Measurements from ENCODE around the gene AGPAT3. TPM values are rescaled to one million over a fixed set of nuclear protein-coding genes. Genes with fewer than 3 reads are reported as not detected.

Gene AGPAT3
- total RNA-seq, 1 donor from 2014 or later, result 39.1 TPM

DNA sequence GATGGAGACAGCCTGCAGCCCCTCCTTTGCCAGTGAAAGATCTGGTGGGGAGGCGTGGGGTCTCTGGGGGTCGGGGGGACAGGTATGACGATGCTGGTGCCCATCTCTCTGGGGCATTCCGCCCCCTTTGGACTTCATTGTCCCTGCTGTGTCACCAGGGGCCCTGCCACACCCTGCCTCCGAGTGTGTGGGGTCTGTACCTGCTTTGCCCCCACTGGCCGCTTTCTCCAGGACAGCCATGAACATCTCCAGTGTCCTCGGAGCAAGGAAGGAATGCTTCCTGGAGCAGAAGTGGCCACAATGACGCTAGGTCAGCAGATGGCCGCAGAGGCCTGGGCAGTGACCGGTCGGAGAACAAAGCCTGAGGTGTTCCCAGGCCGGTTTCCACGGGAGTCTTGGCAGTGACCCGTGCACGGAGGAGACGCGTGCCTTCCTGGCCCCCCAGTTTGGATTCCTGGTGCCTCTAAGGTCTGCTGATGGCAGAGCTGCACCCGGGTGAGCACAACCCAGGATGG is 128.5 kb downstream of the AGPAT3 start:
- no peak for TF ChIP-seq CTCF (conservative IDR thresholded peaks at IDR 0.05; ENCODE audit: low read depth, low read length)
- H3K4me3 ChIP-seq (ENCODE audit: low read depth, low read length), result no peak overlapping the region
- no peak for DNase-seq (ENCODE audit: low read depth)

- DNase-seq (ENCODE audit: low read depth), result no peak
- no peak for TF ChIP-seq CTCF (conservative IDR thresholded peaks at IDR 0.05; ENCODE audit: low read depth, low read length)
- no peak overlapping the region for H3K4me3 ChIP-seq (ENCODE audit: low read depth, low read length)
Measured at GRCh38 chr21:43994085-43994484, 129.1 kb downstream of the AGPAT3 start.

DNA sequence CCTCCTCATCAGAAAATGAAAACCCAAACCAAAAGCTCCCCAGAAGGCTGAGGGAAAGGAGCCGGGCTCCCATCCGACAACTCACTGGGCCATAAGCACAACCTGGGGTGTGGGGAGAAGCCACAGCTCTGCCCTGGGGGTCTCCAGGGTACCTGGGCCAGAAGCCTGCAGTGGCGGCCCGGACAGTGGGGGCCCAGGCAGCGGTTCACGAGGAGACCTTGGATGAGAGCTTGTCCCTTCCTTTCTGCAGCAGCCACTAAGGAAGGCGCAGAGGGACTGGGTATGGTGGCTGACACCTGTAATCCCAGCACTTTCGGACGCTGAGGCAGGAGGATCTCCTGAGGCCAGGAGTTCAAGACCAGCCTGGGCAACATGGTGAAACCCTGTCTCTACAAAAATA is 129.6 kb downstream of the AGPAT3 start:
- no peak for DNase-seq (ENCODE audit: low read depth)
- TF ChIP-seq CTCF (conservative IDR thresholded peaks at IDR 0.05; ENCODE audit: low read depth, low read length), result no peak
- H3K4me3 ChIP-seq (ENCODE audit: low read depth, low read length), result no peak overlapping the region

DNA sequence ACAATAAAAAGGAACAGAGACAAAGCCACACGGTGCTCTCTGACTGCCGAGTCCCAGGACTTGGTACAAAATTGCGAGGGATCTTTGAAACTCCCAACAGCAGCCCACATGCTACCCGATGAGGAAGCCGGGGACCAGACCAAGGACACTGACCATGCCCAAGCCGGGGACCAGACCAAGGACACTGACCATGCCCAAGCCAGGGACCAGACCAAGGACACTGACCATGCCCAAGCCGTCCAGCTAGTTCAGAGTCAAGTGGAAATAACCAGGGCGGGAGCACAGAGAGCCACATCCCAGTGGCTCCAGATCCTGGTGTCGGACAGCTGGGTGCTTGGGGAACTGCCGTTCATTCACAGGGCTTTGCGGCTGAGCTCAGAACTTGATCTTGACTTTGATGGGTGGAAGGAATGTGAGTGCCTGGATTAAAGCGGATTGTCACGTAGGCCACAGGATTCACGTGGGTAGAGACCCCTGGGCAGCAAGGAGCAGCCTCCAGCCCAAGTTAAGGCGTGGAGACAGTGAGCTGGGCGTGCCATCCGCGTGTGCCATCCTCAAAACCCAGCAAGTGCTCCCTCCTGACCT is 130.6 kb downstream of the AGPAT3 start:
- no peak overlapping the region for H3K4me3 ChIP-seq (ENCODE audit: low read depth, low read length)
- DNase-seq (ENCODE audit: low read depth), result no peak
- no peak for TF ChIP-seq CTCF (conservative IDR thresholded peaks at IDR 0.05; ENCODE audit: low read depth, low read length)

- no peak overlapping the region for H3K4me3 ChIP-seq (ENCODE audit: low read depth, low read length)
- no peak for DNase-seq (ENCODE audit: low read depth)
- no peak for TF ChIP-seq CTCF (conservative IDR thresholded peaks at IDR 0.05; ENCODE audit: low read depth, low read length)
Measured at GRCh38 chr21:43997766-43998742, 133.0 kb downstream of the AGPAT3 start.

GRCh38 chr21:44000360-44000759 is 135.3 kb downstream of the AGPAT3 start:
- TF ChIP-seq CTCF (conservative IDR thresholded peaks at IDR 0.05; ENCODE audit: low read depth, low read length), result no peak
- no peak for DNase-seq (ENCODE audit: low read depth)
- H3K4me3 ChIP-seq (ENCODE audit: low read depth, low read length), result no peak overlapping the region
